Measurements from ENCODE around the gene NUMBL. TPM values are rescaled to one million over a fixed set of nuclear protein-coding genes. Genes with fewer than 3 reads are reported as not detected.

NUMBL gene
- total RNA-seq, 4 donors from 2014 or later = 18.8 to 90.5 (median 44.3) TPM

DNA sequence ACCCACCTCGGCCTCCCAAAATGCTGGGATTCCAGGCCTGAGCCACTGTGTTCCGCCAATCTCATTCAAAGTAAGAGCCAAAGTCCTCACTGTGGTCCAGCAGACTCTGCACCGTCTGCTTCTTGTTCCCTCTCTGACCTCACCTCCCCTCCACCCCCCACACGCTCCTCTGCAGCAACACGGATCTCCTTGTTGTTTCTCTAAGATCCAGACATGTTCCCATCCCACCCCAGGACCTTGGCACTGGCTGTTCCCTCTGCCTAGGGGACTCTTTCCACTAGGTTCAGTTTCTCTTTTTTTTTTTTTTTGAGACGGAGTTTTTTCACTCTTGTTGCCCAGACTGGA, 50.8 kb downstream of the NUMBL start:
- Histone ChIP-seq H3K4me1 (peaks cover 4 to 7% of the 10 kb centered on the region in 2 donors), H3K27ac (peak overlapping the region; percentile 75 to 92), H3K36me3 (no peaks in the 10 kb centered on the region), H3K4me3 (no peak overlapping the region), H3K9me3 (no peaks in the 10 kb centered on the region), H3K27me3 (no peaks in the 10 kb centered on the region)
- intact Hi-C loops (cut with DNase I; ENCODE audit: low total_unique reads) = no loop called here
- DNase-seq = peak in 1 of 2 donors; percentile 40
- TF ChIP-seq POLR2A (IDR thresholded peaks at IDR 0.05) = no peak
- TF ChIP-seq, protein P1, sequence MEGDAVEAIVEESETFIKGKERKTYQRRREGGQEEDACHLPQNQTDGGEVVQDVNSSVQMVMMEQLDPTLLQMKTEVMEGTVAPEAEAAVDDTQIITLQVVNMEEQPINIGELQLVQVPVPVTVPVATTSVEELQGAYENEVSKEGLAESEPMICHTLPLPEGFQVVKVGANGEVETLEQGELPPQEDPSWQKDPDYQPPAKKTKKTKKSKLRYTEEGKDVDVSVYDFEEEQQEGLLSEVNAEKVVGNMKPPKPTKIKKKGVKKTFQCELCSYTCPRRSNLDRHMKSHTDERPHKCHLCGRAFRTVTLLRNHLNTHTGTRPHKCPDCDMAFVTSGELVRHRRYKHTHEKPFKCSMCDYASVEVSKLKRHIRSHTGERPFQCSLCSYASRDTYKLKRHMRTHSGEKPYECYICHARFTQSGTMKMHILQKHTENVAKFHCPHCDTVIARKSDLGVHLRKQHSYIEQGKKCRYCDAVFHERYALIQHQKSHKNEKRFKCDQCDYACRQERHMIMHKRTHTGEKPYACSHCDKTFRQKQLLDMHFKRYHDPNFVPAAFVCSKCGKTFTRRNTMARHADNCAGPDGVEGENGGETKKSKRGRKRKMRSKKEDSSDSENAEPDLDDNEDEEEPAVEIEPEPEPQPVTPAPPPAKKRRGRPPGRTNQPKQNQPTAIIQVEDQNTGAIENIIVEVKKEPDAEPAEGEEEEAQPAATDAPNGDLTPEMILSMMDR (IDR thresholded peaks at IDR 0.05) = no peak

DNA sequence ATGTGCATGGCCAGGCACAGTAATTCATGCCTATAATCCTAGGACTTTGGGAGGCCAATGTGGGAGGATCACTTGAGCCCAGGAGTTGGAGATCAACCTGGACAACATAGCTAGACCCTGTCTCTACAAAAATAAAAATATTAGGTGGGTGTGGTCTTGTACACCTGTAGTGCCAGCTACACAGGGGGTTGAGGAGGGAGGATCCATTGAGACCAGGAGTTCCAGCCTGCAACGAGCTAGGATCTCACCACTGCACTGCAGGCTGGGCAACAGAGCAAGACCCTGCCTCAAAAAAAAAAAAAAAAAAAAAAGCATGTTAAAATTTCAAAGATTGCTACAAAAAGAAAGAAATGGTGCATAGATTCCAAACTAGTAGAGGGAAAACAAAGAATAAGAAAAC, 52.1 kb downstream of the NUMBL start:
- H3K4me1 ChIP-seq = peaks cover 3 to 12% of the 10 kb centered on the region in 2 donors
- H3K27ac ChIP-seq = no peak overlapping the region
- intact Hi-C loops (cut with DNase I; ENCODE audit: low total_unique reads) = no loop called here
- TF ChIP-seq, protein P1 (IDR thresholded peaks at IDR 0.05) = no peak
- no peak for TF ChIP-seq POLR2A (IDR thresholded peaks at IDR 0.05)
- H3K9me3 ChIP-seq = no peaks in the 10 kb centered on the region
- no peaks in the 10 kb centered on the region for H3K27me3 ChIP-seq
- H3K4me3 ChIP-seq = no peak overlapping the region
- no peaks in the 10 kb centered on the region for H3K36me3 ChIP-seq
- no peak for DNase-seq

DNA sequence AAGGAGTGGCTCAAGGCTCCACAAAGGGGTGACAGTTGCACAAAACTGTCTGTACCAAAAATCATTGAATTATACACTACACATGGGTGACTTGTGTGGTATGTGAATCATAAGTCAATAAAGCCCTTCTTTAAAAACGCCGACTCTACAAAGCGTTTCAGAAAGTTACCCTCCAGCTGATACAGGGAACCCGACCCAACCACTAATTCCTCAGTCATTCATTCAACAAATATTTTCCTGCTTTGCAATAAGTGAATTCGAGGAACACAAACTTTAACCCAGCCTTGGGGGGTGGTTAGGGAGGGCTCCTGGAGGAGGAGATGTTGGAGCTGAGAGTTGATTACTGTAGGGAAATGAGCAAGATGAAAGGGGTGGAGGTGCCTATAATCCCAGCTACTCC, 57.2 kb downstream of the NUMBL start:
- no peak for TF ChIP-seq POLR2A (IDR thresholded peaks at IDR 0.05)
- TF ChIP-seq, protein P1 (IDR thresholded peaks at IDR 0.05) = no peak
- H3K4me1 ChIP-seq = peaks cover 3 to 4% of the 10 kb centered on the region in 2 donors
- no peak for DNase-seq
- no peaks in the 10 kb centered on the region for H3K36me3 ChIP-seq
- no peaks in the 10 kb centered on the region for H3K9me3 ChIP-seq
- no peak overlapping the region for H3K4me3 ChIP-seq
- intact Hi-C loops (cut with DNase I; ENCODE audit: low total_unique reads) = no loop called here
- no peaks in the 10 kb centered on the region for H3K27me3 ChIP-seq
- peak overlapping the region in 1 of 2 donors; percentile 73 for H3K27ac ChIP-seq

DNA sequence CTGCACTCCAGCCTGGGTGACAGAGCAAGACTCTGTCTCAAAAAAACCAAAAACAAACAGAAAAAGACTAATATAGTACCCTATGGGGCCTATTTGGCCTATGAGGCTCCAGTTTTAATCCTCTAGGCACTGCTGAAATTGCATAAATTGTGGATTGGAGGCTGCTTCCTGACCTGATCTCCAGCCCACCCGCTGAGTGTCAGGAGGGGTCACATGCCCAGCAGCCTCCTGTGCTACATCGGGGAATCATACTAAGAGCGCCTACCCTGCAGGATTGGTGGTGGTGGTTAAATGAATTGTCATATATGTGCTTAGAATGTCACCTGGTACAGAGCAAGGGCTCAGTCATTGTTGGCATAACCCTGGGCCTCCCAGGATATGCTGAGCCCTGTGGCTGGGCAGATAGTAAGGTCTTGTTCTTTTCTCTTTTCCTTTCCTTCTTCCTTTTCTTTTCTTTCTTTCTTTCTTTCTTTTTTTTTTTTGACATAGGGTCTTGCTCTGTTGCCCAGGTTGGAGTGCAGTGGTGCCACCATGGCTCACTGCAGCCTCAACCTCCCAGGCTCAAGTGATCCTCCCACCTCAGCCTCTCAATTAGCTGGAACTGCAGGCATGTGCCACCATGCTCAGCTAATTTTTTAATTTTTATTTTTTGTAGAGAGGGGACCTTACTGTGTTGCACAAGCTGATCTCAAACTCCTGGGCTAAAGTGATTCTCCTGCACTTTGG, 58.0 kb downstream of the NUMBL start:
- Histone ChIP-seq H3K9me3 (no peaks in the 10 kb centered on the region), H3K4me1 (peaks cover 3 to 4% of the 10 kb centered on the region in 2 donors), H3K4me3 (no peak overlapping the region), H3K27me3 (no peaks in the 10 kb centered on the region), H3K36me3 (no peaks in the 10 kb centered on the region), H3K27ac (peak overlapping the region in 1 of 2 donors; percentile 73)
- intact Hi-C loops (cut with DNase I; ENCODE audit: low total_unique reads) = no loop called here
- DNase-seq = no peak
- TF ChIP-seq POLR2A (IDR thresholded peaks at IDR 0.05) = no peak
- TF ChIP-seq, protein P1 (IDR thresholded peaks at IDR 0.05) = no peak

DNA sequence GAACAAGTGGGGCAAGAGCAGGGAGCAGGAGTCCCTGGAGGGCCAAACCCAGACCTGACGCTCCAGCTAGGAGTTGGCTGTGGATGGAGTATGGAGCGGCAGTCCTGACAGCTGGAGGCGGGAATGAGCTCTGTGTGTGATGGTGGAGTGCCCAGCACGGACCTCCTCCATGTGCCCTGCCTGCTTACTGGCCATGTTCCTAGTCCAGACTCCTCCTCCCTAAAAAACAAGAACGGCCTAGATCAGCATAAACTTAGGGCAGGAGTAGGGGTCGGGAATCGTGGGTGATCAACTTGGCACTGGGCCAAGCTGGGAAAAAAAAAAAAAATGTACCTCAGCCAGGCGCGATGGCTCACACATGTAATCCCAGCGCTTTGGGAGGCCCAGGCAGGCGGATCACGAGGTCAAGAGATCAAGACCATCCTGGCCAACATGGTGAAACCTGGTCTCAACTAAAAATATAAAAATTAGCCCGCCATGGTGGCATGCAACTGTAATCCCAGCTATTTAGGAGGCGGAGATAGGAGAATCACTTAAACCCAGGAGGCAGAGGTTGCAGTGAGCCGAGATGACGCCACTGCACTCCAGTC, 59.8 kb downstream of the NUMBL start:
- intact Hi-C loops (cut with DNase I; ENCODE audit: low total_unique reads) = no loop called here
- Histone ChIP-seq H3K4me1 (peaks cover 3 to 4% of the 10 kb centered on the region in 2 donors), H3K27ac (no peak overlapping the region), H3K9me3 (no peaks in the 10 kb centered on the region), H3K36me3 (no peaks in the 10 kb centered on the region), H3K27me3 (no peaks in the 10 kb centered on the region), H3K4me3 (no peak overlapping the region)
- no peak for DNase-seq
- TF ChIP-seq, protein P1 (IDR thresholded peaks at IDR 0.05) = no peak
- no peak for TF ChIP-seq POLR2A (IDR thresholded peaks at IDR 0.05)
